ENCODE measurements around the gene DUSP28.
"Not testable (repeated sequence)": the region's sequence is repeated elsewhere in the genome, so short reads cannot be mapped to it uniquely, and the experiment has no call there.

DUSP28 gene

GRCh38 chr2:240522406-240522805, 37.8 kb upstream of the DUSP28 start:
- peaks cover 82% of the 10 kb centered on the region for H3K36me3 Mint-ChIP-seq
- H3K9me3 Mint-ChIP-seq, result peaks cover 11% of the 10 kb centered on the region
- no peak overlapping the region for H3K4me3 Mint-ChIP-seq
- H3K27me3 Mint-ChIP-seq, result no peaks in the 10 kb centered on the region
- no peak overlapping the region for H3K27ac Mint-ChIP-seq
- H3K4me1 Mint-ChIP-seq, result peaks cover 11% of the 10 kb centered on the region
- ATAC-seq, result no peak

GRCh38 chr2:240523451-240524281, 36.5 kb upstream of the DUSP28 start:
- Mint-ChIP-seq H3K9me3 (peaks cover 14% of the 10 kb centered on the region), H3K36me3 (peaks cover 79% of the 10 kb centered on the region), H3K4me3 (no peak overlapping the region), H3K27me3 (no peaks in the 10 kb centered on the region), H3K4me1 (peaks cover 11% of the 10 kb centered on the region), H3K27ac (no peak overlapping the region)
- no peak for ATAC-seq

- Mint-ChIP-seq H3K4me3 (no peak overlapping the region), H3K27me3 (no peaks in the 10 kb centered on the region), H3K4me1 (peaks cover 17% of the 10 kb centered on the region), H3K9me3 (peaks cover 18% of the 10 kb centered on the region), H3K27ac (no peak overlapping the region), H3K36me3 (peaks cover 86% of the 10 kb centered on the region)
- ATAC-seq, result no peak
Measured at GRCh38 chr2:240524963-240525718, 35.0 kb upstream of the DUSP28 start.

- H3K4me3 Mint-ChIP-seq, result no peak overlapping the region
- H3K27me3 Mint-ChIP-seq, result no peaks in the 10 kb centered on the region
- peaks cover 88% of the 10 kb centered on the region for H3K36me3 Mint-ChIP-seq
- H3K4me1 Mint-ChIP-seq, result peaks cover 13% of the 10 kb centered on the region
- no peak for ATAC-seq
- no peak overlapping the region for H3K27ac Mint-ChIP-seq
- H3K9me3 Mint-ChIP-seq, result peaks cover 15% of the 10 kb centered on the region
Measured at GRCh38 chr2:240525802-240526201, 34.4 kb upstream of the DUSP28 start.

GRCh38 chr2:240526521-240526920, 33.6 kb upstream of the DUSP28 start:
- Mint-ChIP-seq H3K27me3 (no peaks in the 10 kb centered on the region), H3K4me3 (no peak overlapping the region), H3K9me3 (peaks cover 16% of the 10 kb centered on the region), H3K36me3 (peaks cover 93% of the 10 kb centered on the region), H3K4me1 (peaks cover 11% of the 10 kb centered on the region), H3K27ac (no peak overlapping the region)
- no peak for ATAC-seq

- Mint-ChIP-seq H3K4me1 (peaks cover 11% of the 10 kb centered on the region), H3K9me3 (peaks cover 23% of the 10 kb centered on the region), H3K27ac (no peak overlapping the region), H3K36me3 (peaks cover 94% of the 10 kb centered on the region), H3K4me3 (no peak overlapping the region), H3K27me3 (no peaks in the 10 kb centered on the region)
- ATAC-seq, result no peak
Measured at GRCh38 chr2:240527153-240527750, 32.9 kb upstream of the DUSP28 start.

GRCh38 chr2:240528406-240529040, 31.6 kb upstream of the DUSP28 start:
- peaks cover 22% of the 10 kb centered on the region for H3K9me3 Mint-ChIP-seq
- H3K27me3 Mint-ChIP-seq, result no peaks in the 10 kb centered on the region
- no peak overlapping the region for H3K27ac Mint-ChIP-seq
- H3K4me1 Mint-ChIP-seq, result peaks cover 11% of the 10 kb centered on the region
- ATAC-seq, result no peak
- H3K36me3 Mint-ChIP-seq, result peaks cover 91% of the 10 kb centered on the region
- H3K4me3 Mint-ChIP-seq, result no peak overlapping the region

- H3K9me3 Mint-ChIP-seq, result peaks cover 24% of the 10 kb centered on the region
- H3K27ac Mint-ChIP-seq, result no peak overlapping the region
- H3K4me1 Mint-ChIP-seq, result peaks cover 11% of the 10 kb centered on the region
- H3K27me3 Mint-ChIP-seq, result no peaks in the 10 kb centered on the region
- no peak overlapping the region for H3K4me3 Mint-ChIP-seq
- peaks cover 90% of the 10 kb centered on the region for H3K36me3 Mint-ChIP-seq
- ATAC-seq, result no peak
Measured at GRCh38 chr2:240529344-240529999, 30.7 kb upstream of the DUSP28 start.

- H3K27ac Mint-ChIP-seq, result no peak overlapping the region
- no peak for ATAC-seq
- peaks cover 24% of the 10 kb centered on the region for H3K9me3 Mint-ChIP-seq
- H3K4me3 Mint-ChIP-seq, result no peak overlapping the region
- peaks cover 90% of the 10 kb centered on the region for H3K36me3 Mint-ChIP-seq
- peaks cover 11% of the 10 kb centered on the region for H3K4me1 Mint-ChIP-seq
- no peaks in the 10 kb centered on the region for H3K27me3 Mint-ChIP-seq
Measured at GRCh38 chr2:240530181-240530580, 30.0 kb upstream of the DUSP28 start.

GRCh38 chr2:240531038-240531437, 29.1 kb upstream of the DUSP28 start:
- peaks cover 13% of the 10 kb centered on the region for H3K4me1 Mint-ChIP-seq
- ATAC-seq, result no peak
- no peaks in the 10 kb centered on the region for H3K27me3 Mint-ChIP-seq
- H3K4me3 Mint-ChIP-seq, result no peak overlapping the region
- H3K9me3 Mint-ChIP-seq, result peaks cover 24% of the 10 kb centered on the region
- no peak overlapping the region for H3K27ac Mint-ChIP-seq
- H3K36me3 Mint-ChIP-seq, result peaks cover 92% of the 10 kb centered on the region

GRCh38 chr2:240532031-240532775, 28.0 kb upstream of the DUSP28 start:
- H3K36me3 Mint-ChIP-seq, result peaks cover 90% of the 10 kb centered on the region
- H3K27ac Mint-ChIP-seq, result no peak overlapping the region
- H3K4me3 Mint-ChIP-seq, result no peak overlapping the region
- ATAC-seq, result no peak
- peaks cover 14% of the 10 kb centered on the region for H3K4me1 Mint-ChIP-seq
- H3K27me3 Mint-ChIP-seq, result no peaks in the 10 kb centered on the region
- H3K9me3 Mint-ChIP-seq, result peaks cover 20% of the 10 kb centered on the region

GRCh38 chr2:240538031-240538780, 22.0 kb upstream of the DUSP28 start:
- Mint-ChIP-seq H3K36me3 (peaks cover 72% of the 10 kb centered on the region), H3K4me1 (peaks cover 11% of the 10 kb centered on the region), H3K27me3 (no peaks in the 10 kb centered on the region), H3K27ac (no peak overlapping the region), H3K9me3 (peaks cover 3% of the 10 kb centered on the region), H3K4me3 (no peak overlapping the region)
- no peak for ATAC-seq

- H3K27me3 Mint-ChIP-seq, H3K27ac Mint-ChIP-seq, H3K9me3 Mint-ChIP-seq, ATAC-seq, H3K4me3 Mint-ChIP-seq: not testable (repeated sequence)
- peaks cover 11% of the 10 kb centered on the region for H3K4me1 Mint-ChIP-seq
- H3K36me3 Mint-ChIP-seq, result peaks cover 72% of the 10 kb centered on the region
Measured at GRCh38 chr2:240539101-240539500, 21.1 kb upstream of the DUSP28 start.

GRCh38 chr2:240539906-240540305, 20.3 kb upstream of the DUSP28 start:
- ATAC-seq, result no peak
- H3K9me3 Mint-ChIP-seq, result no peaks in the 10 kb centered on the region
- peaks cover 11% of the 10 kb centered on the region for H3K4me1 Mint-ChIP-seq
- H3K36me3 Mint-ChIP-seq, result peaks cover 68% of the 10 kb centered on the region
- no peaks in the 10 kb centered on the region for H3K27me3 Mint-ChIP-seq
- H3K4me3 Mint-ChIP-seq, result no peak overlapping the region
- no peak overlapping the region for H3K27ac Mint-ChIP-seq

All from stimulated activated memory B cell treated with anti-CD40 and anti-IgM and Interleukin-4, amounts not matched to agents 10 μg/mL and 1 μg/mL and 100 μg/mL, for 72 hours (primary cell).